IMR-90 (cell line): ENCODE data around the gene NBEA. TPM values are rescaled to one million over a fixed set of nuclear protein-coding genes. Genes with fewer than 3 reads are reported as not detected.

ENCODE experiments used
- ATAC-seq: fragments of 200-7000 bp; cut with Tn5 transposase; 2 replicates; pipeline ENCODE4 v1.9.1; 2020; ENCODE audit warnings: low read depth, mild to moderate bottlenecking, moderate library complexity
- BruUV-seq: library from RNA; stranded (reverse); fragments of 400-500 nt; replicated peaks from 2 replicates; lab custom pipeline; 2021; lab: Mats Ljungman, UMichigan
- CTCF ChIA-PET: fragments of 300-600 bp; formaldehyde crosslinking; extraction: SDS; loops from one replicate; lab custom pipeline; 2021; ENCODE audit warnings: antibody characterized with exemption; lab: Yijun Ruan, JAX
- POLR2A ChIA-PET: fragments of 300-600 bp; sonication (Branson Sonifier 250); formaldehyde crosslinking; loops from one replicate; lab custom pipeline; 2022; ENCODE audit warnings: antibody characterized with exemption; ENCODE audit not compliant: unreplicated experiment; lab: Charles Lee
- DNase-seq: peaks from one replicate; pipeline ENCODE4 v3.0.0; 2013
- H2AFZ ChIP-seq: replicated peaks from 2 replicates; pipeline ENCODE3; 2013; ENCODE audit warnings: low read length, mild to moderate bottlenecking; ENCODE audit not compliant: poor library complexity
- H2AK5ac ChIP-seq: 2 replicates; pipeline ENCODE4 v1.6.1; 2013; ENCODE audit warnings: low read depth, low read length, inconsistent platforms
- H2AK9ac ChIP-seq: replicated peaks from 2 replicates; pipeline ENCODE3; 2013; ENCODE audit warnings: mild to moderate bottlenecking, low read depth, low read length, moderate library complexity; ENCODE audit not compliant: poor library complexity
- H2BK120ac ChIP-seq: 2 replicates; pipeline ENCODE4 v1.6.1; 2013; ENCODE audit warnings: low read depth, low read length, inconsistent platforms
- H2BK15ac ChIP-seq: 3 replicates; pipeline ENCODE4 v1.6.1; 2013; ENCODE audit warnings: low read depth, low read length, inconsistent platforms
- H2BK20ac ChIP-seq: 2 replicates; pipeline ENCODE4 v1.6.1; 2013; ENCODE audit warnings: low read depth, mild to moderate bottlenecking, inconsistent platforms, low read length, moderate library complexity
- H2BK5ac ChIP-seq: 2 replicates; pipeline ENCODE4 v1.6.1; 2013; ENCODE audit warnings: mild to moderate bottlenecking, low read depth, low read length, inconsistent platforms; ENCODE audit not compliant: poor library complexity, severe bottlenecking
- H3K14ac ChIP-seq: replicated peaks from 2 replicates; pipeline ENCODE4 v1.6.1; 2013; ENCODE audit warnings: low read depth, low read length, inconsistent platforms
- H3K18ac ChIP-seq: 2 replicates; pipeline ENCODE4 v1.6.1; 2013; ENCODE audit warnings: low read depth, low read length, control low read depth
- H3K23ac ChIP-seq: 2 replicates; pipeline ENCODE4 v1.6.1; 2013; ENCODE audit warnings: low read depth, low read length, inconsistent platforms
- H3K27ac ChIP-seq: 2 replicates; pipeline ENCODE4 v1.5.1; 2013; ENCODE audit warnings: mild to moderate bottlenecking, control low read depth, low read length; ENCODE audit not compliant: insufficient read depth
- H3K27me3 ChIP-seq: 2 replicates; pipeline ENCODE4 v1.6.1; 2013; ENCODE audit warnings: low read length; ENCODE audit not compliant: control insufficient read depth, insufficient read depth
- H3K36me3 ChIP-seq: 2 replicates; pipeline ENCODE4 v1.6.1; 2013; ENCODE audit warnings: low read length, mixed read lengths; ENCODE audit not compliant: control insufficient read depth, insufficient read depth
- H3K4ac ChIP-seq: 2 replicates; pipeline ENCODE4 v1.6.1; 2013; ENCODE audit warnings: low read depth, low read length, inconsistent platforms
- H3K4me1 ChIP-seq: 2 replicates; pipeline ENCODE4 v1.6.1; 2013; ENCODE audit warnings: low read length, mixed read lengths; ENCODE audit not compliant: control insufficient read depth, insufficient read depth
- H3K4me2 ChIP-seq: 2 replicates; pipeline ENCODE4 v1.6.1; 2013; ENCODE audit warnings: low read depth, mild to moderate bottlenecking, control low read depth, low read length, moderate library complexity
- H3K4me3 ChIP-seq: 2 replicates; pipeline ENCODE4 v1.5.1; 2013; ENCODE audit warnings: low read depth, mild to moderate bottlenecking, control low read depth, low read length, moderate library complexity; ENCODE audit not compliant: insufficient read depth
- H3K56ac ChIP-seq: 2 replicates; pipeline ENCODE4 v1.6.1; 2013; ENCODE audit warnings: low read length, inconsistent platforms; ENCODE audit not compliant: insufficient read depth; ENCODE audit errors: extremely low read depth
- H3K79me1 ChIP-seq, 2 experiments: 2 replicates each; pipeline ENCODE4 v1.6.1; 2013; ENCODE audit warnings: low read length in 2 of 2, inconsistent platforms in 1 of 2, low read depth in 1 of 2
- H3K9ac ChIP-seq: 2 replicates; pipeline ENCODE4 v1.6.1; 2013; ENCODE audit warnings: low read depth, low read length, control low read depth
- H3K9me1 ChIP-seq: 2 replicates; pipeline ENCODE4 v1.6.1; 2013; ENCODE audit warnings: low read length, inconsistent platforms; ENCODE audit not compliant: insufficient read depth
- H3K9me3 ChIP-seq: 2 replicates; pipeline ENCODE4 v1.6.1; 2013; ENCODE audit warnings: low read length; ENCODE audit not compliant: control insufficient read depth, insufficient read depth
- H4K20me1 ChIP-seq: 2 replicates; pipeline ENCODE4 v1.6.1; 2013; ENCODE audit warnings: low read length, inconsistent platforms; ENCODE audit not compliant: insufficient read depth
- H4K5ac ChIP-seq: 2 replicates; pipeline ENCODE4 v1.6.1; 2013; ENCODE audit warnings: mild to moderate bottlenecking, low read depth, low read length, control low read depth
- H4K8ac ChIP-seq, 2 experiments: 2 replicates each; pipeline ENCODE4 v1.6.1; 2013; ENCODE audit warnings: low read depth in 2 of 2, low read length in 2 of 2, control low read depth in 1 of 2, inconsistent platforms in 1 of 2
- H4K91ac ChIP-seq: 2 replicates; pipeline ENCODE4 v1.6.1; 2013; ENCODE audit warnings: low read depth, low read length, inconsistent platforms; ENCODE audit not compliant: insufficient read depth
- BHLHE40 ChIP-seq: fragments of 150-350 bp; IDR thresholded peaks from 2 replicates; pipeline ENCODE4 v1.6.1; 2016; ENCODE audit warnings: mild to moderate bottlenecking, low read depth, low read length
- CEBPB ChIP-seq: IDR thresholded peaks from 2 replicates; pipeline ENCODE4 v1.6.1; 2012; ENCODE audit warnings: low read depth, low read length, improper control_type of control experiment
- CHD1 ChIP-seq: IDR thresholded peaks from 2 replicates; pipeline ENCODE4 v1.6.1; 2012; ENCODE audit warnings: low read depth, low read length, improper control_type of control experiment
- FOS ChIP-seq: fragments of 150-350 bp; IDR thresholded peaks from 2 replicates; pipeline ENCODE4 v1.6.1; 2016; ENCODE audit warnings: low read depth, low read length
- MAFK ChIP-seq: IDR thresholded peaks from 2 replicates; pipeline ENCODE4 v1.6.1; 2012; ENCODE audit warnings: low read depth, low read length, improper control_type of control experiment
- MAZ ChIP-seq: IDR thresholded peaks from 2 replicates; pipeline ENCODE4 v1.6.1; 2012; ENCODE audit warnings: low read depth, mild to moderate bottlenecking, low read length, improper control_type of control experiment, moderate library complexity, borderline replicate concordance
- MXI1 ChIP-seq: IDR thresholded peaks from 2 replicates; pipeline ENCODE4 v1.6.1; 2012; ENCODE audit warnings: low read depth, mild to moderate bottlenecking, low read length, moderate library complexity, borderline replicate concordance
- NFE2L2 ChIP-seq: fragments of 150-350 bp; IDR thresholded peaks from 2 replicates; pipeline ENCODE4 v1.6.1; 2016; ENCODE audit warnings: low read depth, mild to moderate bottlenecking, low read length
- POLR2A ChIP-seq: IDR thresholded peaks from 2 replicates; pipeline ENCODE4 v1.6.1; 2012; ENCODE audit warnings: mild to moderate bottlenecking, low read depth, low read length
- RAD21 ChIP-seq: IDR thresholded peaks from 2 replicates; pipeline ENCODE4 v1.6.1; 2012; ENCODE audit warnings: low read length, improper control_type of control experiment
- RCOR1 ChIP-seq: IDR thresholded peaks from 2 replicates; pipeline ENCODE4 v1.6.1; 2012; ENCODE audit warnings: mild to moderate bottlenecking, low read length, improper control_type of control experiment; ENCODE audit not compliant: insufficient replicate concordance
- RFX5 ChIP-seq: IDR thresholded peaks from 2 replicates; pipeline ENCODE4 v1.8.0; 2012; ENCODE audit warnings: low read depth, mild to moderate bottlenecking, low read length, moderate library complexity
- SMC3 ChIP-seq: fragments of 150-350 bp; IDR thresholded peaks from 2 replicates; pipeline ENCODE4 v1.6.1; 2016; ENCODE audit warnings: low read depth, mild to moderate bottlenecking, antibody characterized with exemption, low read length, moderate library complexity
- USF2 ChIP-seq: fragments of 150-350 bp; IDR thresholded peaks from 2 replicates; pipeline ENCODE4 v1.6.1; 2017; ENCODE audit warnings: mild to moderate bottlenecking, antibody characterized with exemption, low read length, low read depth
- WGBS, 2 experiments: methylation state at CpG; one replicate each; pipeline versions ENCODE4 v1.1.5 to v1.1.7; 2013; ENCODE audit warnings: missing lambda C conversion rate in 2 of 2; ENCODE audit not compliant: insufficient read length in 1 of 2; ENCODE audit errors: extremely low coverage in 2 of 2; 5-methylcytosine and 5-hydroxymethylcytosine counted together
- dilution Hi-C: fragments of 300-500 bp; cut with HindIII; formaldehyde crosslinking; loops from one replicate; pipeline ENCODE4 v1.14.3; 2018; ENCODE audit warnings: low sequenced_read_pairs; ENCODE audit not compliant: unreplicated experiment
- in situ Hi-C: fragments of 300-500 bp; cut with MboI; formaldehyde crosslinking; loops from 3 replicates; pipeline ENCODE4 v1.14.3; 2019; ENCODE audit warnings: low sequenced_read_pairs, inconsistent platforms, mixed read lengths
- intact Hi-C: fragments of 100-400 bp; cut with micrococcal nuclease; formaldehyde crosslinking; loops from 2 replicates; pipeline ENCODE4 v1.10.0; 2022
- polyA plus RNA-seq, 3 experiments: library from polyadenylated mRNA; depleted of rRNA; stranded (reverse); fragments of >200 nt; gene quantifications; 2 replicates each; pipeline ENCODE4 v1.2.3, GENCODE V29; 2012; ENCODE audit warnings: low replicate concordance in 1 of 3
- total RNA-seq: library from RNA; depleted of rRNA; stranded (reverse); fragments of >200 nt; gene quantifications from 2 replicates; pipeline ENCODE4 v1.2.3, GENCODE V29; 2012
- TF ChIP-seq, protein P1 (sequence below): conservative IDR thresholded peaks from 2 replicates; pipeline ENCODE4 v1.5.1; 2012; ENCODE audit warnings: mild to moderate bottlenecking, low read depth, low read length, improper control_type of control experiment
- TF ChIP-seq, protein P2 (sequence below): fragments of 150-350 bp; IDR thresholded peaks from 2 replicates; pipeline ENCODE4 v1.6.1; 2016; ENCODE audit warnings: low read depth, mild to moderate bottlenecking, low read length, moderate library complexity, borderline replicate concordance

The NBEA gene
- total and polyA plus RNA-seq, 2 of the 4 experiments (the other 2 are of a cell fraction): 0.82 to 2.2 TPM

DNA sequence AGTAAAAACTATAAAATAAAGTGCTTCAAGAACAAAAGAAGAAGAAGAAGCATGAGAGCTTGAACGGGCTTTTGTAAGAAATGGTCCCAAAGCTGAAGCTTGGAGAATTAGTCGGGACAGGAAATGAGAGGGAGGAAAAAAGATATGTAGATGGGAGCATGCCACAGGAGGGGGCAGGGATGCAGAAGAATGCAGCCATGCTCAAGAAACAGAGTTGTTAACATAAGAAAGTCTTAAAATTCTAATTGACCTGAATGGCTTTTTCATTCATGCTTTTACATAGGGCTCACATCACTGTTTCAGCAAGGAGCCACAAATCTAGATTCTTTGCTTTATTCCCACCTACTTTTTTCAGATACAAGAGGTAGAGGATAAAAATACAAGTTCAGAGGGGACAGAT is 27.7 kb upstream of the NBEA start:
- no peaks in the 10 kb centered on the region for H3K9me1 ChIP-seq
- no peak overlapping the region for H4K5ac ChIP-seq
- H2AK5ac ChIP-seq: no peak overlapping the region
- TF ChIP-seq, protein P1, sequence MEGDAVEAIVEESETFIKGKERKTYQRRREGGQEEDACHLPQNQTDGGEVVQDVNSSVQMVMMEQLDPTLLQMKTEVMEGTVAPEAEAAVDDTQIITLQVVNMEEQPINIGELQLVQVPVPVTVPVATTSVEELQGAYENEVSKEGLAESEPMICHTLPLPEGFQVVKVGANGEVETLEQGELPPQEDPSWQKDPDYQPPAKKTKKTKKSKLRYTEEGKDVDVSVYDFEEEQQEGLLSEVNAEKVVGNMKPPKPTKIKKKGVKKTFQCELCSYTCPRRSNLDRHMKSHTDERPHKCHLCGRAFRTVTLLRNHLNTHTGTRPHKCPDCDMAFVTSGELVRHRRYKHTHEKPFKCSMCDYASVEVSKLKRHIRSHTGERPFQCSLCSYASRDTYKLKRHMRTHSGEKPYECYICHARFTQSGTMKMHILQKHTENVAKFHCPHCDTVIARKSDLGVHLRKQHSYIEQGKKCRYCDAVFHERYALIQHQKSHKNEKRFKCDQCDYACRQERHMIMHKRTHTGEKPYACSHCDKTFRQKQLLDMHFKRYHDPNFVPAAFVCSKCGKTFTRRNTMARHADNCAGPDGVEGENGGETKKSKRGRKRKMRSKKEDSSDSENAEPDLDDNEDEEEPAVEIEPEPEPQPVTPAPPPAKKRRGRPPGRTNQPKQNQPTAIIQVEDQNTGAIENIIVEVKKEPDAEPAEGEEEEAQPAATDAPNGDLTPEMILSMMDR: no peak
- TF ChIP-seq NFE2L2: no peak
- TF ChIP-seq RCOR1: no peak
- TF ChIP-seq POLR2A: no peak
- no peak for TF ChIP-seq CHD1
- TF ChIP-seq CEBPB: no peak
- TF ChIP-seq, protein P2, sequence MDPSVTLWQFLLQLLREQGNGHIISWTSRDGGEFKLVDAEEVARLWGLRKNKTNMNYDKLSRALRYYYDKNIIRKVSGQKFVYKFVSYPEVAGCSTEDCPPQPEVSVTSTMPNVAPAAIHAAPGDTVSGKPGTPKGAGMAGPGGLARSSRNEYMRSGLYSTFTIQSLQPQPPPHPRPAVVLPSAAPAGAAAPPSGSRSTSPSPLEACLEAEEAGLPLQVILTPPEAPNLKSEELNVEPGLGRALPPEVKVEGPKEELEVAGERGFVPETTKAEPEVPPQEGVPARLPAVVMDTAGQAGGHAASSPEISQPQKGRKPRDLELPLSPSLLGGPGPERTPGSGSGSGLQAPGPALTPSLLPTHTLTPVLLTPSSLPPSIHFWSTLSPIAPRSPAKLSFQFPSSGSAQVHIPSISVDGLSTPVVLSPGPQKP: no peak
- TF ChIP-seq MAZ: no peak
- no peak for TF ChIP-seq RFX5
- no peak for TF ChIP-seq FOS
- no peak for TF ChIP-seq RAD21
- TF ChIP-seq BHLHE40: no peak
- no peak for TF ChIP-seq USF2
- no peak for TF ChIP-seq MXI1
- TF ChIP-seq MAFK: no peak
- no peak for TF ChIP-seq SMC3
- no peak overlapping the region for H3K4me3 ChIP-seq
- H3K9ac ChIP-seq: no peak overlapping the region
- ATAC-seq (no peak), DNase-seq (no peak)
- no peak overlapping the region for H4K91ac ChIP-seq
- H3K56ac ChIP-seq: no peak overlapping the region
- H2BK5ac ChIP-seq: no peak overlapping the region
- no peak overlapping the region for H2BK15ac ChIP-seq
- in situ Hi-C loops: no loop called here
- ChIA-PET POLR2A (no interaction called here), CTCF (no interaction called here)
- H3K27ac ChIP-seq: no peak overlapping the region
- H2AK9ac ChIP-seq: no peak overlapping the region
- H3K9me3 ChIP-seq: no peaks in the 10 kb centered on the region
- H2BK20ac ChIP-seq: no peak overlapping the region
- no peaks in the 10 kb centered on the region for H3K4me1 ChIP-seq
- no peaks in the 10 kb centered on the region for H3K27me3 ChIP-seq
- no peaks in the 10 kb centered on the region for H3K36me3 ChIP-seq
- H2BK120ac ChIP-seq: no peak overlapping the region
- no peak overlapping the region for H3K14ac ChIP-seq
- BruUV-seq: no TSS peak
- no peak overlapping the region for H3K4me2 ChIP-seq
- H3K23ac ChIP-seq: no peak overlapping the region
- H3K4ac ChIP-seq: no peak overlapping the region
- H3K18ac ChIP-seq: no peak overlapping the region
- H3K79me1 ChIP-seq: no peaks in the 10 kb centered on the region
- no peak overlapping the region for H4K8ac ChIP-seq
- dilution Hi-C loops: no loop called here
- H4K20me1 ChIP-seq: no peaks in the 10 kb centered on the region
- no peak overlapping the region for H2AFZ ChIP-seq
- intact Hi-C loops: no loop called here
- WGBS, 2 experiments: 6% methylated on average over 2 of the region's 2 CpGs; no CpG with 5 or more reads in 1 of the 2 experiments
